A549 (cell line): ENCODE data around the gene CEP19. TPM values are rescaled to one million over a fixed set of nuclear protein-coding genes. Genes with fewer than 3 reads are reported as not detected.

Experiments
- ATAC-seq, 2 experiments: fragments of 200-7000 bp in 1 of 2; fragments of >200 bp in 1 of 2; cut with Nextera tagmentation in 1 of 2; cut with Tn5 transposase in 1 of 2; 3 replicates each; pipeline versions ENCODE4 v1.8.0 to v1.9.1; 2018 to 2020; ENCODE audit warnings: mild to moderate bottlenecking in 1 of 2, moderate library complexity in 1 of 2
- CTCF ChIA-PET: fragments of 300-600 bp; sonication (Branson Sonifier 250); formaldehyde crosslinking; extraction: SDS; loops from one replicate; lab custom pipeline; 2021; ENCODE audit warnings: antibody characterized with exemption, inconsistent platforms; lab: Yijun Ruan, JAX
- POLR2A ChIA-PET: fragments of 350-600 bp; formaldehyde crosslinking; extraction: SDS; loops from one replicate; lab custom pipeline; 2021; ENCODE audit warnings: antibody characterized with exemption, inconsistent platforms; lab: Yijun Ruan, JAX
- DNase-seq, 2 experiments: peaks; one replicate each; pipeline versions ENCODE4 v3.0.0 to v3.0.0-alpha.2; 2011 to 2016; ENCODE audit warnings: low read depth in 1 of 2, low spot score in 1 of 2
- FAIRE-seq: peaks from 2 replicates; lab custom pipeline; 2011; peaks lifted over from hg19 to GRCh38; lab: Jason Lieb, UNC
- H3K27ac ChIP-seq, 2 experiments: fragments of >200 bp; sonication (Bioruptor Twin); formaldehyde crosslinking; 3 replicates each; pipeline ENCODE4 v1.5.1; 2016 to 2017
- H3K4me1 ChIP-seq: fragments of >200 bp; sonication (Bioruptor Twin); formaldehyde crosslinking; 3 replicates; pipeline ENCODE4 v1.6.1; 2016
- H3K4me2 ChIP-seq: fragments of >200 bp; sonication (Bioruptor Twin); formaldehyde crosslinking; 3 replicates; pipeline ENCODE4 v1.6.1; 2016
- H3K4me3 ChIP-seq: fragments of >200 bp; sonication (Bioruptor Twin); formaldehyde crosslinking; 3 replicates; pipeline ENCODE4 v1.5.1; 2016
- H3K9me3 ChIP-seq: fragments of >200 bp; sonication (Bioruptor Twin); formaldehyde crosslinking; 3 replicates; pipeline ENCODE4 v1.6.1; 2016
- CEBPB ChIP-seq, 2 experiments: fragments of >200 bp in 1 of 2; sonication (Bioruptor Twin) in 1 of 2; formaldehyde crosslinking in 1 of 2; IDR thresholded peaks; 2 replicates each; pipeline ENCODE4 v1.6.1; 2012 to 2016
- CHD4 ChIP-seq: fragments of 200-600 bp; sonication (generic); IDR thresholded peaks from 2 replicates; pipeline ENCODE4 v1.6.1; 2016; ENCODE audit warnings: antibody characterized with exemption, mild to moderate bottlenecking, borderline replicate concordance
- E2F6 ChIP-seq: IDR thresholded peaks from 2 replicates; pipeline ENCODE4 v1.6.1; 2012; ENCODE audit warnings: low read depth, borderline replicate concordance
- EHMT2 ChIP-seq: fragments of 200-600 bp; sonication (generic); IDR thresholded peaks from 2 replicates; pipeline ENCODE4 v1.6.1; 2016; ENCODE audit warnings: antibody characterized with exemption, low read depth, mild to moderate bottlenecking, moderate library complexity
- ESRRA ChIP-seq: fragments of 150-350 bp; IDR thresholded peaks from 2 replicates; pipeline ENCODE4 v1.6.1; 2014; ENCODE audit warnings: mild to moderate bottlenecking, low read length, borderline replicate concordance
- FOSL2 ChIP-seq, 2 experiments: fragments of 450-650 bp in 1 of 2; fragments of >200 bp in 1 of 2; sonication (Bioruptor Twin) in 1 of 2; formaldehyde crosslinking; IDR thresholded peaks; 2 replicates each; pipeline versions ENCODE4 v1.5.0 to v1.6.1; 2016 to 2020; ENCODE audit warnings: mild to moderate bottlenecking in 1 of 2, moderate library complexity in 1 of 2
- HEYL ChIP-seq: fragments of 250-450 bp; sonication (Bioruptor Pico); IDR thresholded peaks from 2 replicates; pipeline ENCODE4 v1.8.0; 2021; ENCODE audit warnings: mild to moderate bottlenecking, moderate library complexity
- KDM1A ChIP-seq: fragments of 200-600 bp; sonication (generic); IDR thresholded peaks from 2 replicates; pipeline ENCODE4 v1.6.1; 2016; ENCODE audit warnings: low read depth, mild to moderate bottlenecking
- KDM5A ChIP-seq: fragments of 200-600 bp; sonication (generic); IDR thresholded peaks from 2 replicates; pipeline ENCODE4 v1.6.1; 2016; ENCODE audit warnings: antibody characterized with exemption, mild to moderate bottlenecking
- MYC ChIP-seq: IDR thresholded peaks from 2 replicates; pipeline ENCODE4 v1.6.1; 2012; ENCODE audit warnings: mild to moderate bottlenecking, inconsistent platforms, low read length, improper control_type of control experiment, borderline replicate concordance
- PHF8 ChIP-seq: fragments of 200-600 bp; sonication (generic); IDR thresholded peaks from 2 replicates; pipeline ENCODE4 v1.6.1; 2016; ENCODE audit warnings: low read depth, mild to moderate bottlenecking, antibody characterized with exemption, moderate library complexity, borderline replicate concordance
- SMC3 ChIP-seq: fragments of >200 bp; sonication (Bioruptor Twin); formaldehyde crosslinking; IDR thresholded peaks from 3 replicates; pipeline ENCODE4 v1.6.1; 2018; ENCODE audit warnings: inconsistent platforms
- TFCP2L1 ChIP-seq: fragments of 250-450 bp; sonication (Bioruptor Pico); IDR thresholded peaks from 2 replicates; pipeline ENCODE4 v1.5.0; 2021; ENCODE audit warnings: mild to moderate bottlenecking
- USF2 ChIP-seq: fragments of 450-650 bp; IDR thresholded peaks from 2 replicates; pipeline ENCODE4 v1.6.1; 2014; ENCODE audit warnings: antibody characterized with exemption
- ZC3H11A ChIP-seq: fragments of 450-650 bp; IDR thresholded peaks from 2 replicates; pipeline ENCODE4 v1.6.1; 2014; ENCODE audit warnings: antibody characterized with exemption, mild to moderate bottlenecking
- WGBS: methylation state at CpG from one replicate; pipeline ENCODE4 v1.1.6; 2017; ENCODE audit errors: missing lambda C conversion rate; 5-methylcytosine and 5-hydroxymethylcytosine counted together
- polyA plus RNA-seq, 4 experiments: library from polyadenylated mRNA; depleted of rRNA in 3 of 4; stranded (reverse); fragments of >200 nt; fragmentation: RNase III in 1 of 4; extraction: RNeasy Plus Mini Kit Qiagen cat#74134 plus additional on column Dnase treatment in 1 of 4; gene quantifications; 2 replicates in 3 of 4; 3 replicates in 1 of 4; pipeline ENCODE4 v1.2.3, GENCODE V29; 2011 to 2017
- TF ChIP-seq, protein P1 (sequence below): fragments of 200-600 bp; sonication (generic); IDR thresholded peaks from 2 replicates; pipeline ENCODE4 v1.6.1; 2016; ENCODE audit warnings: antibody characterized with exemption, mild to moderate bottlenecking, moderate library complexity

CEP19 gene
- polyA plus RNA-seq, 2 of the 4 experiments (the other 2 are of a cell fraction), result 4.5 to 5.3 TPM

DNA sequence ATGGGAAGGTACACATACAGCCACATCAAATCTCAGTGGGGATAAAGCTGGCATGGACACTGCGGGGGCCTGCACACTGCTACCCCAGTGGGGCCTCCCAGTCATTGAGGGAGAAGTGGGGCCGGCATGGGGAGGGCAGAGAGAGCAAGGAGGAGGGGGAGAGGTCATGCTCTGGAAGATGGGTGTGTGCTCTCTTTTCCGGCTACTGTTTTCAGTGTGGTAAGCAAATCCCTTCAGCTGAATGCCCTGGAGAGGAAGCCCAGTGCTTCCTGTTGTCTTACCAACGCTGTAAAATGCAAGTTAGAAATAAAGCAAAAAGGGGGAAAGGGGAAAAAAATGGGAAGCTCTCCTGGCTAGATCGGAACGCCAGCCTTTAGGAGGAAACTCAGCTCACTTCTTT lies 41.7 kb downstream of the CEP19 start:
- H3K4me2 ChIP-seq, result no peak overlapping the region
- 0 out of 3 replicates have a peak, but pooled peaks cover 4% of the 10 kb centered on the region for H3K4me1 ChIP-seq
- no peak overlapping the region for H3K4me3 ChIP-seq
- CTCF ChIA-PET, result interaction anchor here (0.6 to 1.3 kb wide), 3 partner anchors 14 to 776 kb away, joined by 3 read pairs; no protein-coding TSS in a partner anchor
- no peak for FAIRE-seq
- WGBS, result 66% methylated on average over 6 of the region's 6 CpGs
- ATAC-seq, result no peak
- H3K9me3 ChIP-seq, result no peaks in the 10 kb centered on the region
- TF ChIP-seq FOSL2 (IDR thresholded peaks at IDR 0.05) (no peak), FOSL2 (CRISPR knock-in tag; IDR thresholded peaks at IDR 0.05) (no peak), KDM5A (no peak), KDM1A (no peak), ESRRA (no peak), MYC (no peak), ZC3H11A (no peak), HEYL (no peak), PHF8 (no peak), SMC3 (no peak), TFCP2L1 (CRISPR knock-in tag) (no peak), EHMT2 (no peak)
- TF ChIP-seq, protein P1, sequence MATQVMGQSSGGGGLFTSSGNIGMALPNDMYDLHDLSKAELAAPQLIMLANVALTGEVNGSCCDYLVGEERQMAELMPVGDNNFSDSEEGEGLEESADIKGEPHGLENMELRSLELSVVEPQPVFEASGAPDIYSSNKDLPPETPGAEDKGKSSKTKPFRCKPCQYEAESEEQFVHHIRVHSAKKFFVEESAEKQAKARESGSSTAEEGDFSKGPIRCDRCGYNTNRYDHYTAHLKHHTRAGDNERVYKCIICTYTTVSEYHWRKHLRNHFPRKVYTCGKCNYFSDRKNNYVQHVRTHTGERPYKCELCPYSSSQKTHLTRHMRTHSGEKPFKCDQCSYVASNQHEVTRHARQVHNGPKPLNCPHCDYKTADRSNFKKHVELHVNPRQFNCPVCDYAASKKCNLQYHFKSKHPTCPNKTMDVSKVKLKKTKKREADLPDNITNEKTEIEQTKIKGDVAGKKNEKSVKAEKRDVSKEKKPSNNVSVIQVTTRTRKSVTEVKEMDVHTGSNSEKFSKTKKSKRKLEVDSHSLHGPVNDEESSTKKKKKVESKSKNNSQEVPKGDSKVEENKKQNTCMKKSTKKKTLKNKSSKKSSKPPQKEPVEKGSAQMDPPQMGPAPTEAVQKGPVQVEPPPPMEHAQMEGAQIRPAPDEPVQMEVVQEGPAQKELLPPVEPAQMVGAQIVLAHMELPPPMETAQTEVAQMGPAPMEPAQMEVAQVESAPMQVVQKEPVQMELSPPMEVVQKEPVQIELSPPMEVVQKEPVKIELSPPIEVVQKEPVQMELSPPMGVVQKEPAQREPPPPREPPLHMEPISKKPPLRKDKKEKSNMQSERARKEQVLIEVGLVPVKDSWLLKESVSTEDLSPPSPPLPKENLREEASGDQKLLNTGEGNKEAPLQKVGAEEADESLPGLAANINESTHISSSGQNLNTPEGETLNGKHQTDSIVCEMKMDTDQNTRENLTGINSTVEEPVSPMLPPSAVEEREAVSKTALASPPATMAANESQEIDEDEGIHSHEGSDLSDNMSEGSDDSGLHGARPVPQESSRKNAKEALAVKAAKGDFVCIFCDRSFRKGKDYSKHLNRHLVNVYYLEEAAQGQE, result no peak
- TF ChIP-seq, all 56 proteins: peak for 0
- H3K27ac ChIP-seq, result no peak overlapping the region
- POLR2A ChIA-PET, result interaction anchor here (0.9 kb wide), 1 partner anchor 19 kb away, joined by 3 read pairs; no protein-coding TSS in a partner anchor
- no peak for DNase-seq

- ATAC-seq (no peak), DNase-seq (no peak), FAIRE-seq (no peak)
- Histone ChIP-seq H3K4me1 (0 out of 3 replicates have a peak, but pooled peaks cover 4% of the 10 kb centered on the region), H3K4me3 (no peak overlapping the region), H3K27ac (no peak overlapping the region), H3K4me2 (no peak overlapping the region), H3K9me3 (no peaks in the 10 kb centered on the region)
- WGBS, result 87% methylated on average over 12 of the region's 14 CpGs
- no peak for TF ChIP-seq CEBPB (IDR thresholded peaks at IDR 0.05)
- TF ChIP-seq USF2, result no peak
- TF ChIP-seq CHD4, result no peak
- TF ChIP-seq E2F6, result no peak
- no peak for TF ChIP-seq TFCP2L1 (CRISPR knock-in tag)
- ChIA-PET POLR2A (no interaction called here), CTCF (interaction anchor here (0.7 to 1.3 kb wide), 3 partner anchors 10 to 20 kb away, joined by 3 read pairs; no protein-coding TSS in a partner anchor)
Measured at GRCh38 chr3:196667056-196667825, 44.8 kb downstream of the CEP19 start.
